Hematopoietic multipotent progenitor cell treated with erythropoietin and hydrocortisone succinate and interleukin-3 and kit ligand, for 17 days (in vitro differentiated cells): Measurements from ENCODE around the gene LRRN4CL.
"Not testable (repeated sequence)": the region's sequence is repeated elsewhere in the genome, so short reads cannot be mapped to it uniquely, and the experiment has no call there.

Experiments used
- DNase-seq: peaks from one replicate; pipeline ENCODE4 v3.0.0-alpha.2; 2015; ENCODE audit warnings: low spot score

The LRRN4CL gene

DNA sequence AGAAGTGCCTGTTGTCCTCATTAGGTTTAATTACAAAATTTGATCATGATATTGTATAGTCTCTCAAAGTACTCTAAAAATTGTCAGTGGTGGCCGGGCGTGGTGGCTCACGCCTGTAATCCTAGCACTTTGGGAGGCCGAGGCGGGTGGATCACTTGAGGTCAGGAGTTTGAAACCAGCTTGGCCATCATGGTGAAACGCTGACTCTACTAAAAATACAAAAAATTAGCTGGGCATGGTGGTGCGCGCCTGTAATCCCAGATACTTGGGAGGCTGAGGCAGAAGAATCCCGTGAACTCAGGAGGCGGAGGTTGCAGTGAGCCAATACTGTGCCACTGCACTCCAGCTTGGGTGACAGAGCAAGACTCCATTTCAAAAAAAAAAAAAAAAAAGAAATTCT is 13.9 kb downstream of the LRRN4CL start:
- DNase-seq, result not testable (repeated sequence)

DNA sequence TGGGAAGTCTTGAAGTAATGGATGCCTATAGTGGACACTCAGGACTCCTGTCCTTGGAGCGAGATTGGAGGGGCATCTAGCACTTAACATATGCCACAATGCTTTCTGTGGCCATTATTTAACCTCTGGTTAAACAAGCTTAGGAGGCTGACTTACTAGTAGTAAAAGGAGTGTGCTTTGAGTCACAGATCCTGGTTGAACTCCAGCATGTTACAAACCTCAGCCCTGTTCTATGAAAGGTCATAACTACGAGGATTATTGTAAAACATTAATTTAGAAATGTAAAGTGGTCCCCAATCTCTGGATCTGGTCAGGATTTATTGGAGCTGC is 16.2 kb downstream of the LRRN4CL start:
- DNase-seq, result no peak

DNA sequence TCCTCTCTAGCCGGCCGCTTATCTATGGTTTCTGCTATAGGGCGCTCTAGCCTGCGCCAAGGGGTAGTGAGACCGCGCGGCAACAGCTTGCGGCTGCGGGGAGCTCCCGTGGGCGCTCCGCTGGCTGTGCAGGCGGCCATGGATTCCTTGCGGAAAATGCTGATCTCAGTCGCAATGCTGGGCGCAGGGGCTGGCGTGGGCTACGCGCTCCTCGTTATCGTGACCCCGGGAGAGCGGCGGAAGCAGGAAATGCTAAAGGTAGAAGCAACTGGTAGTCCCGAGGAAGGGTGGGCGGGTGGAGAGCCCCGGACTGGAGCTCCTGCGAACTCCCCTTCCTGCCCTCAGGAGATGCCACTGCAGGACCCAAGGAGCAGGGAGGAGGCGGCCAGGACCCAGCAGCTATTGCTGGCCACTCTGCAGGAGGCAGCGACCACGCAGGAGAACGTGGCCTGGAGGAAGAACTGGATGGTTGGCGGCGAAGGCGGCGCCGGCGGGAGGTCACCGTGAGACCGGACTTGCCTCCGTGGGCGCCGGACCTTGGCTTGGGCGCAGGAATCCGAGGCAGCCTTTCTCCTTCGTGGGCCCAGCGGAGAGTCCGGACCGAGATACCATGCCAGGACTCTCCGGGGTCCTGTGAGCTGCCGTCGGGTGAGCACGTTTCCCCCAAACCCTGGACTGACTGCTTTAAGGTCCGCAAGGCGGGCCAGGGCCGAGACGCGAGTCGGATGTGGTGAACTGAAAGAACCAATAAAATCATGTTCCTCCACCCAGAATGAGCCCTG is 17.5 kb downstream of the LRRN4CL start, which contains the start of the genes LBHD1 and UQCC3:
LBHD1 (minus strand) TSS at position 660 of the 782 bp plus-strand sequence. CDS start 2,236 bp downstream, outside the sequence.
UQCC3 (plus strand) TSS at position 66 of the 782 bp plus-strand sequence; CDS start at position 139, 73 bp downstream.
- DNase-seq, result peak; percentile 88

GRCh38 chr11:62671236-62671607 is 18.1 kb downstream of the LRRN4CL start:
- no peak for DNase-seq

DNA sequence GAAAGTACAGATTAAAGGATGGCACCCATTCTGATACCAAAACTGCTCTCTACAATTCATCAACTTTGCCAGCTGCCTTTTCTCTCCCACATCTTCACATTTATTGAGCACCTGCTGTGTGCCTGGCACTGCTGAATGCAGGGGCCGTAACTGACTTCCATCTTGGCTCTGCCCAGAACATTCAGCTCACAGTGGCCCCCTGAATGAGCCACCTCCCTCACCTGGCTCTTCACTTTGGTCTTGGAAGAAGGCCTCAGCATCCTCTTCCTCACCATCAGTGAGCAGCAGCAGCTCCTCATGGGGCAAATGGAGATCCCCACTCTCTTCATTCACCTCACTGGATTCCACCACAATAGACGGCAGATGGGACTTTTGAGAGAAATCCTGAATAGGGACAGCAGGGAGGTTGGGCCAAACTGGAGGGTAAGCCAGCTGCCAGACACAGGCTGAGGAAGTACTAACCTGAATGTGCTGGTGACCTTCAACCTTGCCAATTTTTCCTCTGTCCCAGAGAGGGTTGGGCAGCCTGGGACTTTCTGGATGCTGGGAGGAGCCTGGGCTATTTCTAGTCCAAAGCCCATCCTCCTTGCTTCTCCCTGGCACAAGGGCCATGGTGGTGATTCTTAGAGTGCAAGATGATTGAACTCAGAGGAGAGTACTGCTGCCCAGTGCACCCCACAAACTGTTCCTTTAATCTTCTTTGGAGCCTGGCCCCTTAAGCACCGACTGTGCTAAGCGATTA is 19.7 kb downstream of the LRRN4CL start:
- no peak for DNase-seq

- no peak for DNase-seq
Observed at GRCh38 chr11:62667460-62667859, 21.9 kb downstream of the LRRN4CL start.

DNA sequence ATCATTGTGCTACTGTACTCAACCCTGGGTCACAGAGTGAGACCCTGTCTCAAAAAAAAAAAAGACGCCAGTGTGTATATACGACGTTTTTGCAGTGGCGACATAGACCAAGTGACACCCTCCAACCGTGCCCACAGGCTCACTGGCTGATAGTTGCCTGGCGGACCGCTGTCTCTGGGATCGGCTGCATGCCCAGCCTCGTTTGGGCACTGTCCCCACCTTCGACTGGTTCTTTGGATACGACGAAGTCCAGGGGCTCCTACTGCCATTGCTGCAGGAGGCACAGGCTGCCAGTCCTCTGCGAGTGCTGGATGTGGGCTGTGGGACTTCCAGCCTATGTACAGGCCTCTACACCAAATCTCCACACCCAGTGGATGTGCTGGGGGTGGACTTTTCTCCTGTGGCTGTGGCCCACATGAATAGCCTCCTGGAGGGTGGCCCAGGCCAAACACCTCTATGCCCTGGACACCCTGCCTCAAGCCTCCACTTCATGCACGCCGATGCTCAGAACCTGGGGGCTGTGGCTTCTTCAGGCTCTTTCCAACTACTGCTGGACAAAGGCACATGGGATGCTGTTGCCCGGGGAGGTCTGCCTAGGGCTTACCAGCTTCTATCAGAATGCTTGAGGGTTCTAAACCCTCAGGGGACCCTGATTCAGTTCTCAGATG is 22.9 kb downstream of the LRRN4CL start:
- DNase-seq, result peak; percentile 23

- no peak for DNase-seq
Observed at GRCh38 chr11:62665599-62666258, 23.6 kb downstream of the LRRN4CL start.

DNA sequence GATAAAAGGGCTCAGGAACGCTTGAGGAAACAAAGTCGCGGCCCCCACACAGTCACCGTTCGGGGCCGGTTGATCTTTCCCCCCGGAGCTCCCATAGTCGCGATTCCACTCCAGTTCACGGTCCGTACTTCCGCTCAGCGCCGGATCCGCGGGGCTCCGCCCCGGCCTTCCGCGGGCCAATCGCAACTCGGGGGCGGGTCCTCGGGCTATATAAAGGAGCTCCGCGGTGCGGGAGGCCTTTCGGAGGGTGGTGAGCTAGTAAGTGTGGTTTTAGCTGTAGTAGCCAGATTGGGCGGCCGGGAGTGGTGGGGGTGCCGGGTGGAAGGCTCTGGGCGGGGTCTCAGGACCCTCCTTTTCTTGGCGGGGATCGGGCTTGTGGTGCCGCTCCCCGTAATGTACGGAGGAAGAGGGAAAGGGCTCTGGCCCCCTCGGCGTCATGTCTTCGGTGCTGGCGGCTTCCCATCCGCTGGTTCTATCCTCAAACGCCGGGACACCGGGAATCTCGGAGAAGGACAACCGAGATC is 24.2 kb downstream of the LRRN4CL start, which contains the start of the genes C11orf98 and CSKMT:
C11orf98 (minus strand) TSS at position 136 of the 524 bp plus-strand sequence; CDS start at position 95, 41 bp downstream.
CSKMT (plus strand) TSS at position 238 of the 524 bp plus-strand sequence. CDS start 568 bp downstream, outside the sequence.
- peak; percentile 94 for DNase-seq

- DNase-seq, result no peak
Observed at GRCh38 chr11:62664405-62665074, 24.8 kb downstream of the LRRN4CL start.

DNA sequence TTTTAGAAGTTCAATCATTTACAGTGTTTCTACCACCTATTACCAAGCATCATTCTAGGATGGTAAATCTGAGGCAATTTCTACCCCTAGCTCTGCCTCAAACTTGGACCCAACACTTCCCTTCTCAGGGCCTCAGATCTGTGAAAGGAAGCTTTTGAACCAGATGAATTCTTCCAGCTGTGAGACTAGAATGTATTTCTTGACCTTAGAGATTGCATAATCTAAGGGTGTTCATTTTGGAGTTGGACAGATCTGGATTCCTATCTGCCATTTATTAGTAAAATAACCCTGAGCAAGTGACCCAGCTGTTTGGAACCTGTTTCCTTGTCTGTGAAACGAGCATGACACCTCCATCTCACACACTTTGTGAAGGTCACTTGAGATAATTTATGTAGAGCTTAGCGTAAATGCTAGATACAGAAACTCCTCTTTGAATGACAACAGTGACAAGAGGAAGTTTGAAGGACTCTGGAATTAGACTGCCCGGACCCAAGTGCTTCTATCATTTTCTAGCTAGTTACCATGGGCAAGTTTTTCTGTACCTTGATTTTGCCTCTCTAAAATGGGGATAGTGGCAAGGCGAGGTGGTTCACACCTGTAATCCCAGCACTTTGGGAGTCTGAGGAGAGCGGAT is 32.4 kb downstream of the LRRN4CL start:
- no peak for DNase-seq

GRCh38 chr11:62654297-62654696 is 35.0 kb downstream of the LRRN4CL start:
- DNase-seq, result no peak

DNA sequence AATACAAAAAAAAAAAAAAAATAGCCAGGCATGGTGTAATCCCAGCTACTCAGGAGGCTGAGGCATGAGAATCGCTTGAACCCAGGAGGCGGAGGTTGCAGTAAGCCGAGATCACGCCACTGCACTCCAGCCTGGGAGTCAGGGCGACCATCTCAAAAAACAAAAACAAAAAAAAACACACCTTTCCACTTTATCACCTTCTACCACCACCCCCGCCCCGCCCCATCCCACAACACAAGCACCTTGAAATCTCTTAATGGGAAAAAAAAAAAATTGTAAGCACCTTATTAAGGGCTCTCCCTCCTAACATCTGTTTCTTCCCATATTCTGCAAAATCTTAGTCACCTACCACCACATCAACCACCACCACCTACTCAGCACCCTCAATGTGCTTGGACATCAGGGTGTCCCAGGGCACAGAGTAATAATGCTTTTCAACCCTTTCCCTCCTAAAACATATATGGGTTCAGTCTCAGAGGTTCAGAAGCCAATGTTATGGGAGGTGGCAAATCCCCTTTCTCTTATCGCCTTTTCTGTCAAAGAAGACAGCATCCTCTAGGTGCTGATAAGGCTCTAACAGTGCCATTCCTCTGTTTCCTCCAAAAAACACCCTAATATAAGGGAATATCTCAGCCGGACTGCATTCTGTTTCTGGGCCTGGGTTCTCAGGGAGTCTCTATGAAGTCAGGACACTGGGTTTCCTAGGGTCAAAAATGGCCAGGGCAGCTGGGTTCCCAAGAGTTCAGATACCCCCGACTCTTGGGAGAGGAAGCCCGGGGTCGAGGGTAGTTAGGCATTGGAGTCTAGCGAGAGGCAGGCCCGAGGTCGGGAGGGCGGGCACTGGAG is 36.9 kb downstream of the LRRN4CL start:
- no peak for DNase-seq

GRCh38 chr11:62650283-62650682 is 39.0 kb downstream of the LRRN4CL start:
- not testable (repeated sequence) for DNase-seq

- no peak for DNase-seq
Observed at GRCh38 chr11:62649486-62649885, 39.8 kb downstream of the LRRN4CL start.

DNA sequence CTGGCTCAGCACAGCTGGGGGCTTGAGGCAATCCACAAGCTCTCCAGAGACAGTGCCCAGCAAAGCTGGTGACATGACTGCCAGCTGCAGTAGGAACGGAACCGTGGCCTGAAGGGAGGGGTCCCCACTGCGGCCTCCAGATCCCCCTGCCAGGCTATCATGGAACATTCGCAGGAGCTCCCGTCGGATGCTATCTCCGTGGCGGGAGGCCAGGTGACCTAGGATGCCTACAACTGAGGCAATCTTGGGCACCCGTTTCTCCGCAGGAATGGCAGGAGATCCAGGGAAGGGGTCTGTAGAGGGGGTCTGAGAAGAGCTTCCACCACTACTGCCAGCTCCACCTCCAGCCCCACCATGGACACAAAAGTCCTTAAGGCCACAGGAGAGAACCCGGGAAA is 40.4 kb downstream of the LRRN4CL start:
- no peak for DNase-seq

DNA sequence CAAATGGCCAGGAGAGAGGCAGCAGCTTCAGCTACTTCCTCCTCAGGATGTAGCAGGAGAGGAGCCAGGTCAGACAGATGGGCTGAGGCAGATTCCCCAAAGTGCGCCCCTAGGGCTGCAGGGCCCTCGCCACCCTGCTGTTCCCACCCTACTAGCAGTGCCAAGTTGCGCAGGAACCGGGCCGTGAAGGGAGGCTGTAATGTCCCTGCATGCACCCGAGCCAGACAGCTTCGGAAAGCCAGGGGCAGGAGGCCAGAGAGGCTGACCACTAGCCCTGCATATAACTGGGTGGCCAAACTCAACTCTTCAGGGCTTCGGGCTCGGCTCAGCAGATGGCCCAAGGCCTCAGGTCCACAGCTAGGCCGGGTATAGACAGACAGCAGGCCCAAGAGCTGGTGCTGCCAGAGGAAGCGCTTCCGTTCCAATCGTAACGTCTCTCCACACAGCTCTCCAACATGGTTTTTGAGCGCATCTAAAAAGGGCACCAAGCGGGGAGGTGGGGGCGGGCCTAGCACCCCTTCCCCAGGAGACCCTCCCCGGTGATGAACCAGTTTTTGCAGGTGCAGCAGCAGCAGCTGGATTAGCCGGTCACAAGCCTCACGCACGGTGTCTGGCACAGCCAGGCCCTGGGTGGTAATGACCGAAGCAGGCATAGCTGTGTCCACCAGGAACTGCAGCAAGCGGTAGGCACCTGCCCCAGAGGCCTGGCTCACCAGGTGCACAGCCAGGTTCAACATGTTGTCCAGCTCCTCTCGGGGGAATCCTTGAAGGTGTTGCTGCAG is 41.0 kb downstream of the LRRN4CL start:
- no peak for DNase-seq

- DNase-seq, result no peak
Observed at GRCh38 chr11:62647609-62648005, 41.7 kb downstream of the LRRN4CL start.
